ENCODE data around the gene GAST.

Gene GAST

GRCh38 chr17:41750862-41751261 is 38.7 kb downstream of the GAST start:
- no peak for DNase-seq

GRCh38 chr17:41751288-41751687 is 39.2 kb downstream of the GAST start:
- DNase-seq = no peak

- DNase-seq = no peak
These were observed 41.9 kb downstream of the GAST start for GRCh38 chr17:41754066-41754465.

- no peak for DNase-seq
These were observed 46.5 kb downstream of the GAST start for GRCh38 chr17:41758601-41759000.

GRCh38 chr17:41760878-41761277 is 48.7 kb downstream of the GAST start:
- DNase-seq = no peak

- DNase-seq = no peak
These were observed 50.3 kb downstream of the GAST start for GRCh38 chr17:41762391-41762790.

- DNase-seq = no peak
These were observed 50.7 kb downstream of the GAST start for GRCh38 chr17:41762841-41763240.

- DNase-seq = no peak
These were observed 51.2 kb downstream of the GAST start for GRCh38 chr17:41763327-41763726.
